H9 (cell line): ENCODE data around the gene ATXN7. TPM values are rescaled to one million over a fixed set of nuclear protein-coding genes. Genes with fewer than 3 reads are reported as not detected.

ENCODE experiments used
- DNase-seq: peaks from one replicate; pipeline ENCODE4 v3.0.0-alpha.2; 2017
- H2AFZ ChIP-seq: one replicate; pipeline ENCODE4 v1.6.1; 2013; ENCODE audit warnings: mild to moderate bottlenecking, low read length, control low read depth, moderate library complexity
- H2AK5ac ChIP-seq: 2 replicates; pipeline ENCODE4 v1.6.1; 2013; ENCODE audit warnings: low read length, control low read depth, mixed read lengths; ENCODE audit not compliant: insufficient read length
- H2BK120ac ChIP-seq: one replicate; pipeline ENCODE4 v1.6.1; 2013; ENCODE audit warnings: low read depth, mild to moderate bottlenecking, low read length, control low read depth, inconsistent platforms; ENCODE audit not compliant: poor library complexity, severe bottlenecking
- H2BK12ac ChIP-seq: 2 replicates; pipeline ENCODE4 v1.6.1; 2013; ENCODE audit warnings: low read length, control low read depth, mixed read lengths, low read depth; ENCODE audit not compliant: insufficient read length
- H2BK15ac ChIP-seq: 2 replicates; pipeline ENCODE4 v1.6.1; 2013; ENCODE audit warnings: low read depth, low read length, control low read depth
- H2BK20ac ChIP-seq: one replicate; pipeline ENCODE4 v1.6.1; 2013; ENCODE audit warnings: low read depth, mild to moderate bottlenecking, low read length, control low read depth, inconsistent platforms; ENCODE audit not compliant: poor library complexity, severe bottlenecking
- H2BK5ac ChIP-seq: 2 replicates; pipeline ENCODE4 v1.6.1; 2013; ENCODE audit warnings: low read length, control low read depth, mixed read lengths; ENCODE audit not compliant: insufficient read length
- H3K14ac ChIP-seq: 2 replicates; pipeline ENCODE4 v1.6.1; 2013; ENCODE audit warnings: low read length, control low read depth; ENCODE audit not compliant: insufficient read depth
- H3K18ac ChIP-seq: 2 replicates; pipeline ENCODE4 v1.6.1; 2013; ENCODE audit warnings: low read depth, mild to moderate bottlenecking, mixed read lengths, low read length, control low read depth; ENCODE audit not compliant: insufficient read length
- H3K23ac ChIP-seq: 2 replicates; pipeline ENCODE4 v1.6.1; 2013; ENCODE audit warnings: low read length, control low read depth, mixed read lengths, low read depth; ENCODE audit not compliant: insufficient read length
- H3K23me2 ChIP-seq: 2 replicates; pipeline ENCODE4 v1.6.1; 2013; ENCODE audit warnings: low read depth, mild to moderate bottlenecking, mixed read lengths, low read length, control low read depth; ENCODE audit not compliant: insufficient read length, poor library complexity, severe bottlenecking
- H3K27ac ChIP-seq: 2 replicates; pipeline ENCODE4 v1.5.1; 2013; ENCODE audit warnings: low read length, control low read depth, mixed read lengths, low read depth; ENCODE audit not compliant: insufficient read length
- H3K27me3 ChIP-seq: 2 replicates; pipeline ENCODE4 v1.6.1; 2013; ENCODE audit warnings: low read length, control low read depth, inconsistent platforms; ENCODE audit not compliant: insufficient read depth
- H3K4ac ChIP-seq: 2 replicates; pipeline ENCODE4 v1.6.1; 2013; ENCODE audit warnings: low read depth, mild to moderate bottlenecking, control low read depth, inconsistent platforms, low read length, moderate library complexity
- H3K4me1 ChIP-seq: 2 replicates; pipeline ENCODE4 v1.6.1; 2013; ENCODE audit warnings: low read length, control low read depth, inconsistent platforms; ENCODE audit not compliant: insufficient read depth
- H3K4me2 ChIP-seq: 2 replicates; pipeline ENCODE4 v1.6.1; 2013; ENCODE audit warnings: low read length, control low read depth, mixed read lengths; ENCODE audit not compliant: insufficient read length, insufficient read depth
- H3K56ac ChIP-seq: 2 replicates; pipeline ENCODE4 v1.6.1; 2013; ENCODE audit warnings: low read depth, mild to moderate bottlenecking, mixed read lengths, low read length, control low read depth; ENCODE audit not compliant: insufficient read length
- H3K79me1 ChIP-seq: 2 replicates; pipeline ENCODE4 v1.6.1; 2013; ENCODE audit warnings: low read depth, mild to moderate bottlenecking, moderate library complexity, low read length, control low read depth, inconsistent platforms; ENCODE audit not compliant: insufficient read depth, poor library complexity, severe bottlenecking
- H3K79me2 ChIP-seq: 2 replicates; pipeline ENCODE4 v1.6.1; 2013; ENCODE audit warnings: low read length, control low read depth, inconsistent platforms; ENCODE audit not compliant: insufficient read depth
- H3K9ac ChIP-seq: 2 replicates; pipeline ENCODE4 v1.6.1; 2013; ENCODE audit warnings: low read length, control low read depth, mixed read lengths; ENCODE audit not compliant: insufficient read length; ENCODE audit errors: extremely low read depth
- H3K9me3 ChIP-seq: one replicate; pipeline ENCODE4 v1.6.1; 2013; ENCODE audit warnings: low read depth, low read length, inconsistent platforms; ENCODE audit not compliant: control insufficient read depth
- H3T11ph ChIP-seq: one replicate; pipeline ENCODE4 v1.6.1; 2013; ENCODE audit warnings: mild to moderate bottlenecking, low read length, control low read depth, inconsistent platforms
- H4K20me1 ChIP-seq: one replicate; pipeline ENCODE4 v1.6.1; 2013; ENCODE audit not compliant: control insufficient read depth, insufficient read length, insufficient read depth
- H4K5ac ChIP-seq: 2 replicates; pipeline ENCODE4 v1.6.1; 2013; ENCODE audit warnings: low read depth, mild to moderate bottlenecking, mixed read lengths, low read length, control low read depth; ENCODE audit not compliant: insufficient read length
- H4K8ac ChIP-seq: replicated peaks from 2 replicates; pipeline ENCODE4 v1.6.1; 2013; ENCODE audit warnings: low read length, control low read depth, mixed read lengths, low read depth; ENCODE audit not compliant: insufficient read length
- H4K91ac ChIP-seq: 2 replicates; pipeline ENCODE4 v1.6.1; 2013; ENCODE audit warnings: low read depth, mild to moderate bottlenecking, moderate library complexity, mixed read lengths, low read length, control low read depth; ENCODE audit not compliant: insufficient read length
- H3K27ac Mint-ChIP-seq, 3 experiments: 2 replicates in 2 of 3; 3 replicates in 1 of 3; pipeline ENCODE4 v1.8.0; 2020 to 2021; ENCODE audit warnings: mixed read lengths in 3 of 3, mild to moderate bottlenecking in 1 of 3, moderate library complexity in 1 of 3
- H3K27me3 Mint-ChIP-seq: 2 replicates; pipeline ENCODE4 v1.8.0; 2021; ENCODE audit warnings: low read depth, mild to moderate bottlenecking, moderate library complexity, mixed read lengths
- H3K36me3 Mint-ChIP-seq, 3 experiments: 2 replicates in 2 of 3; 3 replicates in 1 of 3; pipeline ENCODE4 v1.8.0; 2020 to 2021; ENCODE audit warnings: low read depth in 3 of 3, mixed read lengths in 3 of 3; ENCODE audit not compliant: insufficient read depth in 1 of 3
- H3K4me1 Mint-ChIP-seq, 2 experiments: 2 replicates each; pipeline ENCODE4 v1.8.0; 2020; ENCODE audit warnings: mixed read lengths in 2 of 2
- H3K4me3 Mint-ChIP-seq, 2 experiments: 2 replicates in 1 of 2; 3 replicates in 1 of 2; pipeline ENCODE4 v1.8.0; 2020 to 2021; ENCODE audit warnings: mild to moderate bottlenecking in 2 of 2, mixed read lengths in 2 of 2, moderate library complexity in 1 of 2
- H3K9me3 Mint-ChIP-seq, 2 experiments: 2 replicates in 1 of 2; 3 replicates in 1 of 2; pipeline ENCODE4 v1.8.0; 2020; ENCODE audit warnings: mild to moderate bottlenecking in 2 of 2, mixed read lengths in 2 of 2, moderate library complexity in 1 of 2
- CTCF ChIP-seq: fragments of 200-600 bp; sonication (generic); conservative IDR thresholded peaks from 3 replicates; pipeline ENCODE4 v1.8.0; 2021; ENCODE audit warnings: antibody characterized with exemption, mild to moderate bottlenecking
- WGBS: extraction: QIAGEN DNeasy Blood & Tissue Kit; methylation state at CpG from one replicate; pipeline ENCODE4 v1.1.7; 2013; ENCODE audit warnings: missing lambda C conversion rate, low lambda C conversion rate, mixed read lengths; ENCODE audit not compliant: insufficient read length; ENCODE audit errors: extremely low coverage; 5-methylcytosine and 5-hydroxymethylcytosine counted together
- total RNA-seq: library from RNA; stranded (reverse); gene quantifications from 2 replicates; pipeline ENCODE4 v1.2.1, GENCODE V29; 2021

ATXN7 gene
- total RNA-seq, 1 experiment from 2014 or later, result 21.5 TPM

- H2AFZ ChIP-seq, result no peak overlapping the region
- H2BK5ac ChIP-seq, result no peak overlapping the region
- no peak for DNase-seq
- H3K4ac ChIP-seq, result no peak overlapping the region
- no peak overlapping the region for H3K4me2 ChIP-seq
- H3K79me2 ChIP-seq, result no peaks in the 10 kb centered on the region
- no peak overlapping the region for H3K56ac ChIP-seq
- no peak overlapping the region for H3K18ac ChIP-seq
- H3K27ac Mint-ChIP-seq, result peak overlapping the region in 1 of 3 experiments; percentile 58; a peak in 2 of 7 replicates
- no peak overlapping the region for H2BK12ac ChIP-seq
- TF ChIP-seq CTCF, result no peak
- H3K79me1 ChIP-seq, result no peaks in the 10 kb centered on the region
- H3K9ac ChIP-seq, result no peak overlapping the region
- H2BK15ac ChIP-seq, result no peak overlapping the region
- H3K9me3 Mint-ChIP-seq, result no peaks in the 10 kb centered on the region
- H2AK5ac ChIP-seq, result no peak overlapping the region
- H4K20me1 ChIP-seq, result no peaks in the 10 kb centered on the region
- H3K23ac ChIP-seq, result no peak overlapping the region
- no peak overlapping the region; a peak in 1 of 5 replicates for H3K4me3 Mint-ChIP-seq
- no peak overlapping the region for H4K8ac ChIP-seq
- H2BK120ac ChIP-seq, result no peak overlapping the region
- H4K91ac ChIP-seq, result no peak overlapping the region
- no peaks in the 10 kb centered on the region for H3K23me2 ChIP-seq
- H3K27me3 Mint-ChIP-seq, result no peaks in the 10 kb centered on the region
- no peak overlapping the region for H4K5ac ChIP-seq
- H2BK20ac ChIP-seq, result no peak overlapping the region
- H3K14ac ChIP-seq, result no peak overlapping the region; the same call in 1 of the 2 replicates
- H3K27me3 ChIP-seq, result no peaks in the 10 kb centered on the region
- H3K4me1 ChIP-seq, result peaks cover 4% of the 10 kb centered on the region
- H3K27ac ChIP-seq, result no peak overlapping the region
- peaks cover 0 to 7% (median 5%) of the 10 kb centered on the region in 3 experiments; a peak in 3 of 7 replicates for H3K36me3 Mint-ChIP-seq
- H3T11ph ChIP-seq, result no peak overlapping the region
- H3K9me3 ChIP-seq, result no peaks in the 10 kb centered on the region
- no CpG with 5 or more reads among the region's 5 CpGs for WGBS
- H3K4me1 Mint-ChIP-seq, result peaks cover 26 to 47% of the 10 kb centered on the region in 2 experiments
Measured at GRCh38 chr3:63954182-63954581, 90.5 kb downstream of the ATXN7 start.
